ENCODE results near the gene SEMA3A. TPM values are rescaled to one million over a fixed set of nuclear protein-coding genes. Genes with fewer than 3 reads are reported as not detected.

The SEMA3A gene
- total and polyA plus RNA-seq, 2 of the 4 experiments (the other 2 are of a cell fraction) = 31.2 to 213 TPM

GRCh38 chr7:83946801-83947200, 247.8 kb downstream of the SEMA3A start:
- Histone ChIP-seq H3K9me3 (ENCODE audit: control insufficient read depth, insufficient read depth, low read length) (no peaks in the 10 kb centered on the region), H3K27ac (ENCODE audit: insufficient read depth, low read length) (no peak overlapping the region), H3K18ac (ENCODE audit: low read depth, low read length) (no peak overlapping the region), H4K91ac (ENCODE audit: insufficient read depth, low read depth, low read length) (no peak overlapping the region), H3K56ac (ENCODE audit: extremely low read depth, insufficient read depth, low read length) (no peak overlapping the region), H2BK20ac (ENCODE audit: low read depth, low read length) (no peak overlapping the region), H2AFZ (replicated peaks; ENCODE audit: low read length, poor library complexity) (no peak overlapping the region), H3K4ac (ENCODE audit: low read depth, low read length) (no peak overlapping the region), H4K20me1 (ENCODE audit: insufficient read depth, low read length) (no peaks in the 10 kb centered on the region), H3K79me1 (ENCODE audit: low read depth in 1 of 2, low read length in 2 of 2) (no peaks in the 10 kb centered on the region), H4K5ac (ENCODE audit: low read depth, low read length) (no peak overlapping the region), H3K4me2 (ENCODE audit: low read depth, low read length) (no peak overlapping the region), H3K4me3 (ENCODE audit: insufficient read depth, low read depth, low read length) (no peak overlapping the region), H2BK5ac (ENCODE audit: low read depth, low read length, poor library complexity, severe bottlenecking) (no peak overlapping the region), H3K9ac (ENCODE audit: low read depth, low read length) (no peak overlapping the region), H3K4me1 (ENCODE audit: control insufficient read depth, insufficient read depth, low read length) (no peaks in the 10 kb centered on the region), H3K36me3 (ENCODE audit: control insufficient read depth, insufficient read depth, low read length) (no peaks in the 10 kb centered on the region), H2AK5ac (ENCODE audit: low read depth, low read length) (no peak overlapping the region), H2BK120ac (ENCODE audit: low read depth, low read length) (no peak overlapping the region), H2BK15ac (ENCODE audit: low read depth, low read length) (no peak overlapping the region), H3K27me3 (ENCODE audit: control insufficient read depth, insufficient read depth, low read length) (no peaks in the 10 kb centered on the region), H2AK9ac (replicated peaks; ENCODE audit: low read depth, low read length, poor library complexity) (no peak overlapping the region), H3K14ac (replicated peaks; ENCODE audit: low read depth, low read length) (no peak overlapping the region), H3K9me1 (ENCODE audit: insufficient read depth, low read length) (no peaks in the 10 kb centered on the region), H3K23ac (ENCODE audit: low read depth, low read length) (no peak overlapping the region), H4K8ac (ENCODE audit: low read depth in 2 of 2, low read length in 2 of 2) (no peak overlapping the region)
- TF ChIP-seq RAD21 (IDR thresholded peaks at IDR 0.05; ENCODE audit: low read length) = no peak
- no peak for TF ChIP-seq POLR2A (IDR thresholded peaks at IDR 0.05; ENCODE audit: low read depth, low read length)
- no peak for TF ChIP-seq FOS (IDR thresholded peaks at IDR 0.05; ENCODE audit: low read depth, low read length)
- no peak for TF ChIP-seq ELK1 (IDR thresholded peaks at IDR 0.05; ENCODE audit: borderline replicate concordance, low read depth, low read length)
- no peak for TF ChIP-seq CEBPB (IDR thresholded peaks at IDR 0.05; ENCODE audit: low read depth, low read length)
- no peak for TF ChIP-seq RFX5 (IDR thresholded peaks at IDR 0.05; ENCODE audit: low read depth, low read length)
- no peak for TF ChIP-seq MAFK (IDR thresholded peaks at IDR 0.05; ENCODE audit: low read depth, low read length)
- TF ChIP-seq MAZ (IDR thresholded peaks at IDR 0.05; ENCODE audit: borderline replicate concordance, low read depth, low read length) = no peak
- no peak for TF ChIP-seq RCOR1 (IDR thresholded peaks at IDR 0.05; ENCODE audit: insufficient replicate concordance, low read length)
- TF ChIP-seq, protein P1, sequence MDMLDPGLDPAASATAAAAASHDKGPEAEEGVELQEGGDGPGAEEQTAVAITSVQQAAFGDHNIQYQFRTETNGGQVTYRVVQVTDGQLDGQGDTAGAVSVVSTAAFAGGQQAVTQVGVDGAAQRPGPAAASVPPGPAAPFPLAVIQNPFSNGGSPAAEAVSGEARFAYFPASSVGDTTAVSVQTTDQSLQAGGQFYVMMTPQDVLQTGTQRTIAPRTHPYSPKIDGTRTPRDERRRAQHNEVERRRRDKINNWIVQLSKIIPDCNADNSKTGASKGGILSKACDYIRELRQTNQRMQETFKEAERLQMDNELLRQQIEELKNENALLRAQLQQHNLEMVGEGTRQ (IDR thresholded peaks at IDR 0.05; ENCODE audit: low read depth, low read length) = no peak
- no peak for TF ChIP-seq BHLHE40 (IDR thresholded peaks at IDR 0.05; ENCODE audit: low read depth, low read length)
- no peak for TF ChIP-seq SMC3 (IDR thresholded peaks at IDR 0.05; ENCODE audit: low read depth, low read length)
- no peak for TF ChIP-seq NFE2L2 (IDR thresholded peaks at IDR 0.05; ENCODE audit: low read depth, low read length)
- TF ChIP-seq, protein P2, sequence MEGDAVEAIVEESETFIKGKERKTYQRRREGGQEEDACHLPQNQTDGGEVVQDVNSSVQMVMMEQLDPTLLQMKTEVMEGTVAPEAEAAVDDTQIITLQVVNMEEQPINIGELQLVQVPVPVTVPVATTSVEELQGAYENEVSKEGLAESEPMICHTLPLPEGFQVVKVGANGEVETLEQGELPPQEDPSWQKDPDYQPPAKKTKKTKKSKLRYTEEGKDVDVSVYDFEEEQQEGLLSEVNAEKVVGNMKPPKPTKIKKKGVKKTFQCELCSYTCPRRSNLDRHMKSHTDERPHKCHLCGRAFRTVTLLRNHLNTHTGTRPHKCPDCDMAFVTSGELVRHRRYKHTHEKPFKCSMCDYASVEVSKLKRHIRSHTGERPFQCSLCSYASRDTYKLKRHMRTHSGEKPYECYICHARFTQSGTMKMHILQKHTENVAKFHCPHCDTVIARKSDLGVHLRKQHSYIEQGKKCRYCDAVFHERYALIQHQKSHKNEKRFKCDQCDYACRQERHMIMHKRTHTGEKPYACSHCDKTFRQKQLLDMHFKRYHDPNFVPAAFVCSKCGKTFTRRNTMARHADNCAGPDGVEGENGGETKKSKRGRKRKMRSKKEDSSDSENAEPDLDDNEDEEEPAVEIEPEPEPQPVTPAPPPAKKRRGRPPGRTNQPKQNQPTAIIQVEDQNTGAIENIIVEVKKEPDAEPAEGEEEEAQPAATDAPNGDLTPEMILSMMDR (conservative IDR thresholded peaks at IDR 0.05; ENCODE audit: low read depth, low read length) = no peak
- no peak for TF ChIP-seq MXI1 (IDR thresholded peaks at IDR 0.05; ENCODE audit: borderline replicate concordance, low read depth, low read length)
- TF ChIP-seq CHD1 (IDR thresholded peaks at IDR 0.05; ENCODE audit: low read depth, low read length) = no peak
- in situ Hi-C loops (cut with MboI; ENCODE audit: low sequenced_read_pairs) = no loop called here
- ATAC-seq (ENCODE audit: low read depth) (no peak), DNase-seq (no peak)
- no TSS peak for BruUV-seq (replicated peaks)
- no CpG with 5 or more reads among the region's 3 CpGs for WGBS, 2 experiments (ENCODE audit: extremely low coverage in 2 of 2, insufficient read length in 1 of 2)
- dilution Hi-C loops (cut with HindIII; ENCODE audit: low sequenced_read_pairs, unreplicated experiment) = no loop called here
- intact Hi-C loops (cut with micrococcal nuclease) = no loop called here
- ChIA-PET POLR2A (ENCODE audit: unreplicated experiment) (no interaction called here), CTCF (no interaction called here)
